Neural crest cell (in vitro differentiated cells): ENCODE measurements around the gene ZDHHC11B. TPM values are rescaled to one million over a fixed set of nuclear protein-coding genes. Genes with fewer than 3 reads are reported as not detected.
A peak's percentile ranks its signal among the peaks of the same experiment; 100 is the strongest.

Experiments
- DNase-seq: peaks from one replicate; pipeline ENCODE4 v3.0.0; 2021; ENCODE audit warnings: low read depth, mixed read lengths, low spot score
- H3K27ac Mint-ChIP-seq: one replicate; pipeline ENCODE4 v1.8.0; 2021; ENCODE audit warnings: mild to moderate bottlenecking, mixed read lengths; ENCODE audit not compliant: unreplicated experiment
- H3K27me3 Mint-ChIP-seq: 2 replicates; pipeline ENCODE4 v1.8.0; 2021; ENCODE audit warnings: low read depth, mild to moderate bottlenecking, mixed read lengths
- H3K36me3 Mint-ChIP-seq: 2 replicates; pipeline ENCODE4 v1.8.0; 2021; ENCODE audit warnings: low read depth, mild to moderate bottlenecking, mixed read lengths
- H3K4me1 Mint-ChIP-seq: 2 replicates; pipeline ENCODE4 v1.8.0; 2021; ENCODE audit warnings: mixed read lengths
- H3K4me3 Mint-ChIP-seq: one replicate; pipeline ENCODE4 v1.8.0; 2021; ENCODE audit warnings: mild to moderate bottlenecking, mixed read lengths
- H3K9me3 Mint-ChIP-seq: 2 replicates; pipeline ENCODE4 v1.8.0; 2021; ENCODE audit warnings: mixed read lengths
- total RNA-seq: library from RNA; stranded (reverse); gene quantifications from 2 replicates; pipeline ENCODE4 v1.2.1, GENCODE V29; 2021
- TF ChIP-seq, protein P1 (sequence below): fragments of 200-600 bp; sonication (generic); conservative IDR thresholded peaks from 2 replicates; pipeline ENCODE4 v1.5.0; 2021; ENCODE audit warnings: antibody characterized with exemption, mild to moderate bottlenecking

ZDHHC11B gene
- total RNA-seq, 1 donor from 2014 or later, result 3.0 TPM

DNA sequence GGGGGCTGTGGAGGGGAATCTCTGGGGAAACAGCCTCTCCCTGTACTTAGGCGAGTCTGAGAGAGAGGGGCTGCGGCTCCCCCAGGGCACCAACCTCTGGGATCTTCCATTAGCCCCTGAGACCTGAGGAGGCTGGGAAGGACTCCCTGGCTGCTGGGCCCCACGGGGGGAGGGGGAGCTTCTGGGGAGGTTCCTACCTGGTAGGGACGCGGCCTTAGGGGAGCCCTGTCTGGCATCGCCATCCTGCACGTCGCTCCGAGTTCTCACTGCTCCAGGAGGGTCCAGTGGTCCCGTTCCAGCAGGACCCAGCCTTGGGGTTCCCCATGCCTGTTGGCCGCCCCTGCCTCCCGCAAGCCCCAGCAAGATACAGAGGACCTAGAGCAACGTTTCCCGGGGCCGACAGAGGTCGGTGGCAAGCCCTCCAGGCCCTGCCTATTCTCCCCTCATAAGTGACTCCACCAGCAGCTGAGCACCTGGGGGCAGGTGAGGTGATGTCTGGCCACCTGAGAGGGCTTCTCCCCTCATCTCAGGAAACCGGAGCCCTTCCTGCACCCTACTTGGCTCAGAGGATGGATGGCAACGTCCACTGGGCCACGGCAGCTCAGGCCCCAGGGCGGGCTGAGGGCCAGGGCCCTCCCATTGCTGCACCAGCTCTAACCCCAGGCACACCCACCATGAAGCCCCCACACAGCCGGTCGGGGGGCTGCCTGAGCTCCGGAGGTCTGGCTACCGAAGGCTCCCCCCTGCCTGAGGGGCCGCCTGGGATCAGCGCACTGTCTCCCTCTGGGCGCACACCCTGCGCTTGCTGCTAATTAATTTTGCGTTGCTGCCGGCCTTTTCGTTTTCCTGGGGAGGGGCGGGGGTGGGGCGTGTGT lies 113.9 kb downstream of the ZDHHC11B start:
- H3K4me3 Mint-ChIP-seq, result no peak overlapping the region
- DNase-seq, result no peak
- H3K4me1 Mint-ChIP-seq, result peaks cover 8% of the 10 kb centered on the region
- peaks cover 5% of the 10 kb centered on the region for H3K36me3 Mint-ChIP-seq
- no peaks in the 10 kb centered on the region for H3K9me3 Mint-ChIP-seq
- H3K27me3 Mint-ChIP-seq, result peaks cover 5% of the 10 kb centered on the region
- H3K27ac Mint-ChIP-seq, result no peak overlapping the region
- TF ChIP-seq, protein P1, sequence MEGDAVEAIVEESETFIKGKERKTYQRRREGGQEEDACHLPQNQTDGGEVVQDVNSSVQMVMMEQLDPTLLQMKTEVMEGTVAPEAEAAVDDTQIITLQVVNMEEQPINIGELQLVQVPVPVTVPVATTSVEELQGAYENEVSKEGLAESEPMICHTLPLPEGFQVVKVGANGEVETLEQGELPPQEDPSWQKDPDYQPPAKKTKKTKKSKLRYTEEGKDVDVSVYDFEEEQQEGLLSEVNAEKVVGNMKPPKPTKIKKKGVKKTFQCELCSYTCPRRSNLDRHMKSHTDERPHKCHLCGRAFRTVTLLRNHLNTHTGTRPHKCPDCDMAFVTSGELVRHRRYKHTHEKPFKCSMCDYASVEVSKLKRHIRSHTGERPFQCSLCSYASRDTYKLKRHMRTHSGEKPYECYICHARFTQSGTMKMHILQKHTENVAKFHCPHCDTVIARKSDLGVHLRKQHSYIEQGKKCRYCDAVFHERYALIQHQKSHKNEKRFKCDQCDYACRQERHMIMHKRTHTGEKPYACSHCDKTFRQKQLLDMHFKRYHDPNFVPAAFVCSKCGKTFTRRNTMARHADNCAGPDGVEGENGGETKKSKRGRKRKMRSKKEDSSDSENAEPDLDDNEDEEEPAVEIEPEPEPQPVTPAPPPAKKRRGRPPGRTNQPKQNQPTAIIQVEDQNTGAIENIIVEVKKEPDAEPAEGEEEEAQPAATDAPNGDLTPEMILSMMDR, result no peak

DNA sequence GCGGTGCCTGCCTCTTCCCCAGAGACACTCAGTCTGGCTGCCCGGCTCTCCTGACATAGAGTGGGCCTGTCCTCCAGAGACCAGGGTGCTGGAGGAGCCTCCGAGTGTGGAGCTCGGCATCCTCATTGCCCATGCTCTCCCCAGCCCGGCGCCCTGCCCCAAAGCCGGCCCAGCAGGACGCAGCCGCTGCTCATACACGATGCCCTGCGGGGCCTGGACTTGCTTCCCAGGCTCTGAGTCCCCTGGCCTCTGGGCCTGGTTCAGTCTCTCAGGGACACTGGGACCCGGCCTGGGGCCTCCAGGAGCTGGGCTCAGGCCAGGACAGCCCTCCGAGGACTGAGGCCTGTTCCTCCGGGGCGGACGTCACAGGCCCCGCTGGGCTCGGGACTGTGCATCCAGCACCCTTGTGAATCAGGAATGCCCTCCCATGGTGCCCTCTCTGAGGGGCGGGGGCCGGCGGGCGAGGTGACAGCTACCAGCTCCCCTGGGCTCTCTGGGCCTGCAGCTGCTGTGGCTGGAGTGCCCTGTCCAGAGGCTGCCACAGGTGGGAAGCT lies 114.6 kb downstream of the ZDHHC11B start:
- H3K36me3 Mint-ChIP-seq, result peaks cover 5% of the 10 kb centered on the region
- H3K4me1 Mint-ChIP-seq, result peaks cover 8% of the 10 kb centered on the region
- H3K27ac Mint-ChIP-seq, result no peak overlapping the region
- H3K27me3 Mint-ChIP-seq, result peaks cover 5% of the 10 kb centered on the region
- DNase-seq, result no peak
- H3K4me3 Mint-ChIP-seq, result no peak overlapping the region
- H3K9me3 Mint-ChIP-seq, result no peaks in the 10 kb centered on the region
- TF ChIP-seq, protein P1, result no peak

DNA sequence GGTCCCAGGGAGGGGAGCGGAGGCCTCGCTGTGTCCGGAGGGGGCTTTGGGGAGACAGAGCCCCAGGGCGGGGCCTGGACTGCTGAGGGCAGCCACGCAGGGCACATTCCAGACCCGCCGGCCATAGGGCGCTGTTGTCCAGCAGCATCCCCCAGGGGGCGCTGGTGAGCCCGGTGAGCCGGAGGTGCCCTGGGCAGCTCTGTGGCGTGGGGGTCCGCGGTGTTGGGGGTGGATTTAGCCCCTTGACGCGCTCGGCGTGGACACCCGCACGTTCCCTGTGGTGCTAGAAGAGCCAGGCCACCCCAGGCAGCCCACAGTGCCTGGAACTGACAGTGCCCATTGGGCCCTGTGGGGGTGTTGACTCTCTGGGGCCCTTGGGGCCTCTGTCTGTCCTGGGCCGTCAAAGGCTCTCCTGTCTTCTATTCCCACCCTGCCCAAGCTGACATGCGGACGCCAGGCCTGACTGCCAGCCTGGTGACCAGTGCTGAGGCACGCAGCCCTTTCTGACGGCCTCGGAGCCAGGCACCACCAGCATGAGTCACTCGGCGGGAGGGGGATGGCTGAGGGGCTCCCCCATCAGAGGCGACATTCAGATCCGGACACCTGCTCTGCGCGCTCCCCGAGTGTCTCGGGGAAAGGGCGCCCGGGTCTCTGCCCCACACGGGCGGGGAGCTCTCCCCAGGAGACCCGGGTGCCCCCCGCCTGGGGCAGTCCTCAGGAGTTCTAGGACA lies 115.3 kb downstream of the ZDHHC11B start:
- no peak for DNase-seq

DNA sequence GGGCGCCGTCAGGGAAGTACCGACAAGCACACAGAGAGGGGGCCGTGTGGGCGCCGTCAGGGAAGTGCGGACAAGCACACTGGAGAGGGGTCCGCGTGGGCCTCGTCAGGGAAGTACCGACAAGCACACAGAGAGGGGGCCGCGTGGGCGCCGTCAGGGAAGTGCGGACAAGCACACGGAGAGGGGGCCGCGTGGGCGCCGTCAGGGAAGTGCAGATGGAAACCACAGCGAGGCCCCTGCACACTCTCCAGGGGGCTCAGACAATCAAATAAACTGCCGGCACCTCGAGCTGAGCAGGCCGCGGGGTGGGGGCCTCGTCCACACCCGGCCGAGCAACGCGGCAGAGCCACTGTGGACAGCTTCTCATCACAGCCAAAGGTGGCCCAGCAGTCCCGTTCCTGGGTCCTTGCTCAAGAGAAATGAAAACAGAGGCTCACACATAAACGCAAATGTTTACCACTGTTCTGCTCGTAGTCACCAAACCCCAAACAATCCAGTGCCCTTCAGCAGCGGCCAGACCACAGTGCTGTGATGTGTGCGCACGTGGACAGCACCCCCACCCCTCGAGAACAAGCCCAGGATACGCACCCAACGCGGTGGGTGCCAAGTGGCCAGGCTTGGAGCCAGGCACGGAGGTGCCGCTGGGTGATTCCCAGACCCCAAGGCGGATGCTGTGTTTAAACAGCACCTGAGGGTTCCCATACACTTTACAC lies 116.1 kb downstream of the ZDHHC11B start:
- TF ChIP-seq, protein P1, result no peak
- Mint-ChIP-seq H3K36me3 (peaks cover 5% of the 10 kb centered on the region), H3K4me3 (no peak overlapping the region), H3K9me3 (no peaks in the 10 kb centered on the region), H3K27me3 (peaks cover 5% of the 10 kb centered on the region), H3K27ac (no peak overlapping the region), H3K4me1 (peaks cover 8% of the 10 kb centered on the region)
- no peak for DNase-seq

More for the DNA sequence above, 115.3 kb downstream of the ZDHHC11B start:
- no peak overlapping the region for H3K27ac Mint-ChIP-seq
- H3K36me3 Mint-ChIP-seq, result peaks cover 5% of the 10 kb centered on the region
- peaks cover 8% of the 10 kb centered on the region for H3K4me1 Mint-ChIP-seq
- H3K4me3 Mint-ChIP-seq, result no peak overlapping the region
- H3K9me3 Mint-ChIP-seq, result no peaks in the 10 kb centered on the region
- H3K27me3 Mint-ChIP-seq, result peaks cover 5% of the 10 kb centered on the region
- TF ChIP-seq, protein P1, result peak; percentile 63
